GM18499 (cell line): ENCODE data around the gene LETM1.

ENCODE experiments used
- ATAC-seq: cut with Tn5 transposase; IDR thresholded peaks from one replicate; pipeline ENCODE4 v1.9.1; 2021; ENCODE audit warnings: moderate number of reproducible peaks; ENCODE audit not compliant: insufficient read depth, unreplicated experiment

Gene LETM1

DNA sequence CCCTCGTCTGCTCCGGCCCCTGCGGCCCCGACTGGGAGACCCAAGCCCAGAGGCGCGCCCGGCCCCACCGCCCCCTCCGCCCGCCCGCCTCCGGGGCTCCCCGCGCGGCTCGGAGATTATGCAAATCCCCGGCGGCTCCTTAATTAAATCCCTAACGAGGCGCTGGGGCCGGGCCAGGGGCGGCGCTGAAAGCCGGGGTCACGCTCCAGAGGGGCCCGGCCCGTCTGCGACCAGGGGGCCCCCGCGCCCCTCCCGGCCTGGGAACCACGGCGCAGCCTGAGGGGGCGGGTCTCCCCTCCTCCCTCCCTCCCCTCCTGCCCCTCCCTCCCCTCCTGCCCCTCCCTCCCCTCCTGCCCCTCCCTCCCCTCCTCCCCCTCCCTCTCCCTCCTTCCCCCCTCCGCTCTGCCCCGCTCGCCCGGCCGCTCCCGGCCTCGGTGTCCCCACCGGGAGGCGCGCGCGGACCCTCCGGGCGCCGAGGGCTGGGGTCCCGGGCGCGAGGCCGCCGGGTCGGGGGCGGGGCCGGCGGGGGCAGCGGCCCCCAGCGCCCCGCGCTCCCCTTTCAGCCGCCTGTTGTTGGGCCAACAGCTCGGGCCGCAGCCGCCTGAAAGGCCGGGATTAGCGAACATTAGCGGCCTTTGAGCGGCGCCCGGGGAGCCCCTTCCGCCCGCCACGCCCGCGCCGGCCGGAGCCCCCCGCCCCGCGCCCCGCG is 88.7 kb downstream of the LETM1 start:
- ATAC-seq, result no peak

DNA sequence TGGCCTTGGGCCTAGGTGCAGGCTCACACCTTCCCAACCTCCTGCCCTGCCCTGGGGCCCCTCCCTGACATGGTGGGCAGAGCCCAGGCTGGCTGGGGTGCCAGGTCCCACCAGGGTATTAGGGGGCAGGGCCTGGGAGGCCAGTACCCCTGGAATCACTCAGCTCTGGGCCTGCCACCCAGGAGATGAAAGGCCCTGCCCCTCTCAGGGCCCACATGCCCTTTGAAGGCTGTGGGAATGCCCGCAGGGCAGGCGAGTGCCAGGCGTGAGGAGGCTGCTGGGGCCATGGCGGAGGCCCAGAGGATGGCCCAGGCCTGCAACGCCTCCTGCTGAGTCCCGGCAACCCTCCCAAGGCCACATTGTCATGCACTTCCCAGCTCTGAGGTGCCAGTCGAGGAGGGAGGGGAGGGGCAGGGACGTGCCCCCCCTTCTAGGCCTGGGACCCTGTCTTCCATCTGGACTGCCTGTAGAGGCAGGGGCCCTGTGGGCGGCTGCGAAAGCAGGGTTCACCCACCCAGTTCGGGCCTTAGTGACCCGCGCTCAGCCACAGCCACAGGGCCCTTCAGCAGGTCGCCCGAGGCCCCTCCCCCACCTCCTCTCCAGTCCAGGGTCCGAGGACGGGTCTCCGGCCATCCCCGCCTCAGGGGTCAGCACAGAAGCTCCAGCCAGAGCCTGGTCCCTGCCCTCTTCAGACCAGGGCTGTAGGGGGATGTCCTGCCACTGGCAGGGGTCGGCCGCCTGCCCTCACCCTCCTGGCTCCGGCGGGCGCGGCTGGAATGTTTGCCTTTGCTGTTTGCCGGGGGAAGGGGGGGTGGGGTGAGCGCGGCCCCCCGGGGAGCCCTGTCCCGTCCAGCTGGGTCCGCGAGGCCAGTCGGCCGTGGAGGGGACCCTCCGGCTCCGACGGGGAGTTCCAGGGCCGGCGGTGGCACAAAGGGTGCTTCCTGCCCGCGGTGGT is 89.6 kb downstream of the LETM1 start:
- no peak for ATAC-seq

GRCh38 chr4:1765409-1766072 is 90.4 kb downstream of the LETM1 start:
- ATAC-seq, result no peak

- no peak for ATAC-seq
Measured at GRCh38 chr4:1764670-1765069, 91.3 kb downstream of the LETM1 start.

- ATAC-seq, result no peak
Measured at GRCh38 chr4:1763550-1764080, 92.3 kb downstream of the LETM1 start.

- ATAC-seq, result no peak
Measured at GRCh38 chr4:1763070-1763549, 92.8 kb downstream of the LETM1 start.

DNA sequence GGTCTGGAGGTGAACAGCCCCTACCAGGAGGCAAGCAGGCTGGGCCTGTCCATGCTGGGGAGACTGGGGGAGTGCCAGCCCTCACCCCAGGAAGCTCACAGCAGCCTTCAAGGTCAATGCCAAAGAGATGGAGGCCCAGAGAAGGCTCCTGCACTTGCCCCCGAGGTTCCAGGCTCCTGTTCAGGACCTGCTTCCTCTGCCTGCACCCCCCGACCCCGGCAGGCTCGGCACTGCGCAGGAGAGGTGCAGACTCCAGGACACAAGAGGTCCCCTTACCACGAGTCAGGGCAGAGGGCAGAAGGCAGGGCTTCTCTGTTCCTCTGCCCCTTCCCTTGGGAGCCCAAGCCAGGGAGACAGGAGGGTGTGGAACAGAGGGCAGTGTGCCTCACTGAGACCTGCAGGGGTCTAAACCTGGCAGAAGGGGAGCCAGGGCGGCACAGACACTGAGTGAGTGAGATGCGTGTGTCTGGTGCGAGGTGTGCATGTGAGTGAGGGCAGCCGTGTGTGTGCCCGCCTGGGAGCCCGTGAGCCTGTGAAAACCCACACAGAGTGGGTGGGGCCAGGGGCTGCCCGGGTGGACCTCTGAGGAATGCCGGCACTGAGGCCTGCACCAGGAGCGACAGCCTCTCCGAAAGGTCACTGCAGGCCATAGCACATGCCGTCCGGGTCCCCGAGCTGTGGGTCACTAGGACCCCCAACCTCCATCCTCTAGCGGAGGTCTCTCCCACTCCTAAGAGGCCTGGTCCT is 93.5 kb downstream of the LETM1 start:
- no peak for ATAC-seq
